AG04449 (cell line): ENCODE results near the gene TNNT2.

Source experiments
- CTCF ChIA-PET: fragments of 350-600 bp; formaldehyde crosslinking; extraction: SDS; loops from one replicate; lab custom pipeline; 2021; ENCODE audit warnings: antibody characterized with exemption; lab: Yijun Ruan, JAX
- POLR2A ChIA-PET: fragments of 400-600, 350-600 bp; formaldehyde crosslinking; extraction: SDS; loops from one replicate; lab custom pipeline; 2020; ENCODE audit warnings: antibody characterized with exemption, inconsistent platforms; lab: Yijun Ruan, JAX
- DNase-seq: peaks from one replicate; pipeline ENCODE4 v3.0.0-alpha.2; 2010; ENCODE audit warnings: low read depth, low spot score
- H3K4me3 ChIP-seq: 2 replicates; pipeline ENCODE4 v1.5.1; 2011; ENCODE audit warnings: low read depth, mild to moderate bottlenecking, control low read depth, low read length
- TF ChIP-seq, protein P1 (sequence below): IDR thresholded peaks from one replicate; pipeline ENCODE4 v1.5.1; 2011; ENCODE audit warnings: mild to moderate bottlenecking, moderate library complexity, low read length, control low read depth, inconsistent platforms; ENCODE audit not compliant: insufficient read depth; ENCODE audit errors: missing control alignments

The TNNT2 gene

DNA sequence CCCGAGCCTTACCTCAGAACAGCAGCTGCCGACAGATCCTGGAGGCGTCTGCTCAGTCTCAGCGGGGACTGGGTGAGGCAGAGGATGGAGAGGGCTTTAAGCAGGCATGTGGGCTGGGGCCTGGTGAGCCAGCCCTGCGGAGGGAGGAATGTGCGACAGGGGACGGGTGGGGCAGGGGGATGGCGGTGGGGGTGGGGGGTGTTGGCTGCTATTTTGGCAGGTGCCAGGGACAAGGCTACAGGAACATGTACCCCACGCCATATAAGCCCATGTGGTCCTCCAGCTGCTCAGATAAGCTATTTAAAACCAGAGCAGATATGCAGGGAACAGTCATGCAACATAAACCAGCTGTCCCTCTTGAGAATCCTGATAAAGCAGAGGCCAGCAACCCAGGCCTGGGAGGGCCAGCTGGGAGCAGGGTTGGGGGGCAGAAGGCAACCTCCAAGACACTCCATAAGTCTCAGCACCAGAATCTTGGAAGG lies at the start of gene TNNT2:
Gene TNNT2 (minus strand): TSS at position 70 of the 482 bp plus-strand sequence. CDS start 4,426 bp downstream, outside the sequence.
- TF ChIP-seq, protein P1, sequence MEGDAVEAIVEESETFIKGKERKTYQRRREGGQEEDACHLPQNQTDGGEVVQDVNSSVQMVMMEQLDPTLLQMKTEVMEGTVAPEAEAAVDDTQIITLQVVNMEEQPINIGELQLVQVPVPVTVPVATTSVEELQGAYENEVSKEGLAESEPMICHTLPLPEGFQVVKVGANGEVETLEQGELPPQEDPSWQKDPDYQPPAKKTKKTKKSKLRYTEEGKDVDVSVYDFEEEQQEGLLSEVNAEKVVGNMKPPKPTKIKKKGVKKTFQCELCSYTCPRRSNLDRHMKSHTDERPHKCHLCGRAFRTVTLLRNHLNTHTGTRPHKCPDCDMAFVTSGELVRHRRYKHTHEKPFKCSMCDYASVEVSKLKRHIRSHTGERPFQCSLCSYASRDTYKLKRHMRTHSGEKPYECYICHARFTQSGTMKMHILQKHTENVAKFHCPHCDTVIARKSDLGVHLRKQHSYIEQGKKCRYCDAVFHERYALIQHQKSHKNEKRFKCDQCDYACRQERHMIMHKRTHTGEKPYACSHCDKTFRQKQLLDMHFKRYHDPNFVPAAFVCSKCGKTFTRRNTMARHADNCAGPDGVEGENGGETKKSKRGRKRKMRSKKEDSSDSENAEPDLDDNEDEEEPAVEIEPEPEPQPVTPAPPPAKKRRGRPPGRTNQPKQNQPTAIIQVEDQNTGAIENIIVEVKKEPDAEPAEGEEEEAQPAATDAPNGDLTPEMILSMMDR = no peak
- no peak within 1 kb of the TSS for H3K4me3 ChIP-seq
- CTCF ChIA-PET = interaction anchor here (2.5 to 7.2 kb wide), 5 partner anchors 12 to 135 kb away, joined by 6 to 68 read pairs (median 14); no protein-coding TSS in a partner anchor
- DNase-seq = no peak
- POLR2A ChIA-PET = no interaction called here

DNA sequence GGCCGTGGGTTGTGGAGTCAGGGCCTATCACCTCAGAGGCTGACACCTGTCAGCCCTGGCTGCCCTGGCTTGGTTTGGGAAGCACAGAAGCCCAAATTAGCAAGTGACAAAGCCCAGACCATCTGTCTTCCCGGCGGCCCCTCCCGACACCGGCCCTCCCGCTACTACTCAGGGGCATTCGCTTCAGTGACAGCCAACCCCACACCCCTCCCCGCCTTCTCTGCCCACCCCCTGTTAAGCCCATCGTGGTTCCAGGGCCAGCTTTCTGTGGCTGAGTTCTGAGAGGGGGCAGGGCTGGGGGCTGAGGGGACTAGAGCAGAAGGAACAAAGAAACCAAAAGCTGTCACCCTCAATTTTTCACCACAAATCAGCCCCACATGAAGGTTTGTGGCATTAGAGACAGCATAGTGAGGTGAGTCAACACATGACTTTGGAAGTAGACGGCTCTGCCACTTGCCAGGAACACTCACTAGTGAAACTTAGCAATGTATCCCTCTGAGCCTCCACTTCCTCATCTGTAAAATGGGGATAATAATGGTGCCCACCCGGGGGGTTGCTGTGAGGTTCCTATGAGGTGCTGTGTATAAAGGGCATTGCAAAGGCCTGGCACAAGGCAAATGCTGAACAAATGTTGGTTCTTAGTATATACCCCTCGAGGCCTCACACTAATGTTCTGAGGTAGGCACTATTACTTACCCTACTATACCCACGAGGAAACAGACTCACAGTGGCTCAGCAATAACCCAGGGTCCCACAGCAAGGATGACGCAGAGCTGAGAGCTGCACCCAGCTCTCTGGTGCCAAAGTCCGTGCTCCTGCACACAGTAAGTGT lies 49.2 kb upstream of the TNNT2 start:
- TF ChIP-seq, protein P1 = no peak
- ChIA-PET CTCF (interaction anchor here (1.1 to 4.5 kb wide), 5 partner anchors 9 to 86 kb away, joined by 3 to 32 read pairs (median 4); no protein-coding TSS in a partner anchor), POLR2A (no interaction called here)

DNA sequence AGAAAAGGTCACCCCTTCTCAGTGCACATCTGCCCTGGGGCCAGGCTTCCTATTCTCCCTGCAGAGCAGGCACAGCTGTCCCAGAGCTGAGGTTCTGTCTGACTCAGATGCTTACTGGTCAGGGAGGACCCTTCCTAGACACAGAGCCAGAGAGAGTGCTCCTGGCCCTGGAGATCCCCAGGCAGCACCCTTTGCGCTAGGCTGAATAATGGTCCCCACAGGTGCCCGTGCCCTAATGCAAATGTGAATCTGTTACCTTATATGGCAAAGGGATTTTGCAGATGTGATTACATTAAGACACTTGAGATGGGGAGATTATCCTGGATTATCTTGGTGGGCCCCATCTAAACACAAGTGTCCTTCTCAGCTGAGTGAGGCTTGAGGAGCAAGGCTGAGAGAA lies 46.7 kb upstream of the TNNT2 start:
- POLR2A ChIA-PET = no interaction called here
- H3K4me3 ChIP-seq = no peak overlapping the region
- CTCF ChIA-PET = interaction anchor here (1.6 to 4.5 kb wide), 3 partner anchors 9 to 12 kb away, joined by 3 to 32 read pairs (median 5); no protein-coding TSS in a partner anchor
- TF ChIP-seq, protein P1 = no peak
- DNase-seq = no peak

More for the DNA sequence above, 49.2 kb upstream of the TNNT2 start:
- no peak overlapping the region for H3K4me3 ChIP-seq
- no peak for DNase-seq

DNA sequence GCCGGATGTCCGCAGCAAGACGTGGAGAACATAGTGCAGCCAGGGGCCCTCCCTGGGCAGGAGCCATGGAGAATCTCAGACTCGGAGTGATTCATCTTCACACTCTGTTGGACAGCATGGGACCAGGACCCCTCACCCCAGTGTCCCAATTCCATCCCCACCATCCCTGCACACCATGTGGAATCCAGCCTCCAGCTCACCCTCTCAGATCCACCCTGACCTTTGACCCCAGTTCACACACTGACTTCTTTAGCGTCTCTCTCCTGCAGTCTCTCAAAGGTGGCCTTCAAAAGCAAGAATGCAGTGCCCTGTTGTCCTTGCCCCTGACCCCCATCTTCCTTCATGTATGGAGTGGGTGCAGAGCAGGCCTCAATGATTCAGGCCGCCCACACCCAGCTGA lies 46.2 kb upstream of the TNNT2 start:
- POLR2A ChIA-PET = no interaction called here
- DNase-seq = no peak
- TF ChIP-seq, protein P1 = no peak
- no peak overlapping the region for H3K4me3 ChIP-seq
- CTCF ChIA-PET = interaction anchor here (1.1 to 1.6 kb wide), 3 partner anchors 9 to 89 kb away, joined by 3 to 5 read pairs (median 3); no protein-coding TSS in a partner anchor

DNA sequence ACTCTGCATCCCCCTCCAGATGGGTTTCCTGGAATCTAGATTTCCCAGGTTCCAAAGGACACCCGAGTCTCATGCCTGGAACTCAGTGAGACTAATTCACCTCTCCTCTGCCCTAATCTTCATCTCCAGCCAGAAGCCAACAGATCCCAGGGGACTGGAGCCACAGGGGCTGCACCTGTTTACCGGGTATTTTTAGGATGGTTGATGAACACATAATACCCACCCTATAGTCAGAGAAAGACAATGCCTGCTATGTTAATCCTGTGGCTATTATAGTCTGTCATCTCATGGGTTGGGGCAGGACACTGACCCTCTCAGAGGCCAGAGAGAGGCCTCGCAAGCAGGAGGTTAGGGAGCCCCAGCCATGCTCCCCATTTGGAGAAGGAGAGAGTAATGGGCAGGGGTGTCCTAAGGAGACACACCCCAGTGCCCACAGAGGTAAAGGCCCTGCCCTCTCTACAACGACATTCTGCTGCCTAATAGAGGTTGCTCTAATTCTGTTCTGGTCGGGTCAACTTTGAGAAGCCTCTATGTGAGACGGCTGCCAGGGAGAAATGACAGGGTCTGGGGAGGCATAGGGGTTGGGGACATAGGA lies 45.1 kb upstream of the TNNT2 start:
- DNase-seq = no peak
- H3K4me3 ChIP-seq = no peak overlapping the region
- TF ChIP-seq, protein P1 = no peak
- CTCF ChIA-PET = interaction anchor here (1.1 to 1.9 kb wide), 5 partner anchors 11 to 91 kb away, joined by 3 to 13 read pairs (median 4); no protein-coding TSS in a partner anchor
- POLR2A ChIA-PET = no interaction called here
